Measurements from ENCODE around the gene ERC2. TPM values are rescaled to one million over a fixed set of nuclear protein-coding genes. Genes with fewer than 3 reads are reported as not detected.

ERC2 gene
- total RNA-seq, 1 experiment from 2014 or later: 0.26 TPM

DNA sequence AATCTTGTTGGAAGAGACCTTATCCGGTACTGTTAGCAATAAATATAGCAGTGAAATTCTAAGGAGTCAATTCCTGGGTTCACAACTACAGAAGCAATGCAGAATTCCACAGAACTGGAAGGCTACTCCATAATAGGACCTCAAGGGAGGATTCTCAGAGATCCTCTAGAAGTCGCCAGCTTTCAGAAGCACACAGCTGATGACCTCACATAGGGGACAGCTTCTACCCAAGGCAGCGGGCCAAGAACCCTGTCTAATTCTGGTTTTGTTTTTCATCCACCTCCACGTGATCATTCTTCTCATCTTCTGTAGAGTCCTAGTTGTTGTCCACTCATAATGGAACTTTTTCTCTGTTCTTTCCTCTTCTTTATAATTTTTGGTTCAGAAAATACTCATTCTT lies 99.4 kb downstream of the ERC2 start:
- no peak for DNase-seq (ENCODE audit: low spot score)

DNA sequence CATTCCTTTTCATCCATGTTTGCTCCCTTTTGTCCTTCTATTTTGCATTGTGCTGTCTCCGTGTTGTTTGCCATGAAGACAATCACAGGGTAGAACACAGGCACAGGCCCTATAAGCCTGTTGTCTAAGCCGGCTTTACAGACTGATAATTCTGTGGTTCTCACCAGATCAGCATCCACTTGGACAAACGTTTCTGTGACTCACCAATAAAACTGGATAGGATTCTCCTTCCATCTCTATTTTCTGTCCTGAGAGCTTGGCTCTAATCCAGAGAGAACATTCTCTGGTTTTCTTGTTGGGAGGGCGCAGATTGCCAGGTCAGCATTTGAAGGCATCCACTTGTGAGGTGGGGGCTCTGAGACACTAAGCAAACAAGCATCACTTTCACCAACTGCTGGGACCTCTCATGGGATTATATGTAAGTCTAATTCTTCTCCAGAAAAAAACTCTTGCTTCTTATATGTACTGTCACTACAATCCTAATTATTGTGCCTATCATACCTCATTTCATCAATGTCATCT lies 101.6 kb downstream of the ERC2 start:
- no peak for DNase-seq (ENCODE audit: low spot score)

- DNase-seq (ENCODE audit: low spot score): no peak
Observed at GRCh38 chr3:56365905-56366640, 102.2 kb downstream of the ERC2 start.

GRCh38 chr3:56364665-56365064 lies 103.6 kb downstream of the ERC2 start:
- no peak for DNase-seq (ENCODE audit: low spot score)

DNA sequence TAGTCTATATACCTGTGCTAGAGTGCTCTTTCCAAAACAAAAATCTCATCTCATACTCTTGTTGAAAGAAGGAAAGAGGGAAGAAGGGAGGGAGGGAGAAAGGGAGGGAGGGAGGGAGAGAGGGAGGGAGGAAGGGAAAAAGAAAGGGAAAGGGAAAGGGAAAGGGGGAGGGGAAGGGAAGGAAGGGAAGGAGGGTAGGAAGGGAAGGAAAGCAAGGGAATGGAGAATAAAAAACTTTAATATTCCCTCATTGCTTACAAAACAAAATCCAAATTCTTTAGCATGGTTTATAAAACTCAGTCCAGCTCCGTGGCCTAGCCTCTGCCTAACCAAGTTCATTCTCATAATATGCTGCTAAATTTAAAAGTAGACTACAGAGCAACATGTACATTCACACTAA lies 104.5 kb downstream of the ERC2 start:
- no peak for DNase-seq (ENCODE audit: low spot score)

- no peak for DNase-seq (ENCODE audit: low spot score)
Observed at GRCh38 chr3:56361731-56362130, 106.5 kb downstream of the ERC2 start.

DNA sequence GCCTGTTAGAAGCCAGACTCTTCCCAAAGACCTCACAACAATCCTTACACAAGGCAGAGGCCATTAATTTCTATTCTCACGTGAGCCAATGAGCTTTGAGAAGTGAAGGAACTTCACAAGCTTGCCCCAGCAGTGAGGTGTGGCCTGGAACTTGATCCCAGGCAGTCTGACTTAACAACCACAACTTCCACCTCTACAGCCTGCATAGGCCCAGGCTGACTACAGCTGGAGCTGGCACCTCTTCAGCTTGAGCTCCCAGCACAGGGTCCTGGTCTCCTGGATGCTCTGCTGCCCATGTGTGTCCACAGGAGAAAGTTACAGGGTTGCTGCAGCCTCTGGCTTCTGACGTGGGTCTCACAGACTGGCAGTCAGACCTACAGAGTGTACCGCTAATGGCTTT lies 111.0 kb downstream of the ERC2 start:
- no peak for DNase-seq (ENCODE audit: low spot score)

- DNase-seq (ENCODE audit: low spot score): no peak
Observed at GRCh38 chr3:56356808-56357207, 111.5 kb downstream of the ERC2 start.

GRCh38 chr3:56355570-56356185 lies 112.6 kb downstream of the ERC2 start:
- peak; percentile 11 for DNase-seq (ENCODE audit: low spot score)

- no peak for DNase-seq (ENCODE audit: low spot score)
Observed at GRCh38 chr3:56351537-56351936, 116.7 kb downstream of the ERC2 start.

- peak; percentile 27 for DNase-seq (ENCODE audit: low spot score)
Observed at GRCh38 chr3:56347219-56347871, 120.9 kb downstream of the ERC2 start.

DNA sequence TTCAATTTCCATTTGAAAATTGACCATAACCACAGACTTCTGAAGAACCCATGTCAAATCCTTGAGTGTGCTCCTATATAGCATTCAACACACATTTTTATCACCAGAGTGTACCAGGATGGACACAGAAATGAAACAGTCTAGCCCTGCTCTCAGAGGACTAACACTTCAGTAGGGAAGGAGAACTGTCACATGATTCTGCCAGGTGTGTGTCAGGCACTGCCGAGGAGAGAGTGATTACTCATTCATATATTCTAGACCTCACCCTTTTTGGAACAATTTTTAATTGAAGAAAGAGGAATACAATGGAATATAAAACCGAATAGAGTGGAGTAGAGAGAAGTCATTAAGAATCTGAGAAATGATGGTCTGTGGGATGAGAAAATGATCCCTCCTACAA lies 125.8 kb downstream of the ERC2 start:
- DNase-seq (ENCODE audit: low spot score): no peak

- no peak for DNase-seq (ENCODE audit: low spot score)
Observed at GRCh38 chr3:56339671-56340070, 128.6 kb downstream of the ERC2 start.

GRCh38 chr3:56339244-56339643 lies 129.0 kb downstream of the ERC2 start:
- DNase-seq (ENCODE audit: low spot score): no peak

GRCh38 chr3:56336023-56336422 lies 132.2 kb downstream of the ERC2 start:
- no peak for DNase-seq (ENCODE audit: low spot score)

DNA sequence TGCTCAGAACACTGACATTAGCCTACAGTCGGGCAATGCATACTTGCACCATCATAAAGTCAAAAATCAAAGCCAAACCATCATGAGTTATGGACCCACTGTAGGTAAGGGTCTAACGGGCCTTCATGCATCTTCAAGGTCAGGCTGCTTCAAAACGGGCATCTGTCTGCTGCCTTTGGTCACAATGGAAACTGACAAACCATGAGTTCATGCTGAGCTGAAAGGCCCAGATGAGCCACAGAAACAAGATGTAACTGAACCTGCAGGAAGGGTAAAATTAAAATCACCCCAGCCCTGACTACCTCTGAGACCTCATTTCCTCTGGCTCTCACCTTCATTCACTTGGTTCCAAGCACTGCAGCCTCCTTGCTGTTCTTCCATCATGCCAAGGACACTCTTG lies 143.8 kb downstream of the ERC2 start:
- no peak for DNase-seq (ENCODE audit: low spot score)

DNA sequence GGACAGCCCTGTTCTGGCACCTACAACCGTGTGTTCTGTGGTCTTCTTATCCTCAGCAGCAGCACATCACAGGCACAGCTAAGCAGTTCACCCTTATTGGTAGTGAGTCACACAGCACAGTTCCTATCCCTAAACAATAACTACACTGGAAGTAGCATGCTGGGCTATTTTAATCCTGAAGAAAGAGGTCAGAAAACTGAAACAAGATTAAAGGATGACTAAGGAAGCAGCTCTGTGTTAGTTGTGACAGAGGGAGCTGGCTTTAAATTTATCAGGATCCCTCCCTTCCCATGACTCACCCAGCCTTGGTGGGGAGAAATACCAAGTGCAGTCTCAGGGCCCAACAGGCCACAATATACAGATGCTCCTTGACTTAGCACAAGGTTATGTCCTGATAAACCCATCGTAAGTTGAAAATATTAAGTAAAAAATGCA lies 144.3 kb downstream of the ERC2 start:
- DNase-seq (ENCODE audit: low spot score): peak; percentile 91

DNA sequence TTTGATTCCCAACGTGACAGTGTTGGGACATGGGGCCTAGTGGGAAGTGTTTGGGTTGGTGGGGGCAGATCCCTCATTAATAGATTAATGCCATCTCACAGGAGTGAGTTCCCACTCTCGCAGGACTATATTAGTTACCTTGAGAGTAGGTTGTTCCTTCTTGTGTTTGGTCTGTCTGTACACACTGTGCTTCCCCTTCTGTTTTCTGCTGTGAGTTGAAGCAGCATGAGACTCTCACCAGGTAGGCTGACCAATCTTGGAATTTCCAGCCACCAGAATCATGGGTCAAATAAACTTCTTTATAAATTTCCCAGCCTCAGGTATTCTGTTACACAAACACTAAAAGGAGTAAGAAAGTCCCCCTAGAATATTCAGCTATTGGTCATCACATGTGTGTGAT lies 145.4 kb downstream of the ERC2 start:
- no peak for DNase-seq (ENCODE audit: low spot score)

GRCh38 chr3:56321892-56322291 lies 146.4 kb downstream of the ERC2 start:
- DNase-seq (ENCODE audit: low spot score): no peak

DNA sequence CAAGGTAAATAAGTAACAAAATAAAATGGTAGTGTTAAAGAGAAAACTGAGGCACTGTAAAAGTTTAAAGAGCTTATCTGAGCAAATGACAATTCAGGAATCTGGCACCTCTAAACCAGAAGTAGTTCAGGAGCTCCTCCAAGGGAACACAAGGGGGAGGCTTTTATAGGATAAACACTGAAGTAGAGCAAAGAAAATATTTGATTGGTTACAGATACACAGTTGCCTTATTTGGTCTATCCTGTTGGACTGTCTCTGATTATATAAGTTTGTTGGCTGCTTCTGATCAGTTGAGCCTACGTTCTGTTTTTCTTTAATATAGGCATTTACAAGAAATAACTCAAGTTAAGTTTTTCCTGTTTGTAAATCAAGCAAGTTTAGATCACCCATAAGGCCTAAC lies 146.9 kb downstream of the ERC2 start:
- no peak for DNase-seq (ENCODE audit: low spot score)

- DNase-seq (ENCODE audit: low spot score): no peak
Observed at GRCh38 chr3:56320883-56321282, 147.4 kb downstream of the ERC2 start.

GRCh38 chr3:56318891-56319290 lies 149.4 kb downstream of the ERC2 start:
- DNase-seq (ENCODE audit: low spot score): no peak

GRCh38 chr3:56316944-56317343 lies 151.3 kb downstream of the ERC2 start:
- DNase-seq (ENCODE audit: low spot score): no peak

All from A172 (cell line).